BE2C (cell line): ENCODE data around the gene UAP1.
"Not testable (repeated sequence)": the region's sequence is repeated elsewhere in the genome, so short reads cannot be mapped to it uniquely, and the experiment has no call there.

Source experiments
- DNase-seq: peaks from one replicate; pipeline ENCODE4 v3.0.0-alpha.2; 2020
- H3K27me3 ChIP-seq: fragments of 250-450 bp; sonication (Bioruptor Pico); 2 replicates; pipeline ENCODE4 v1.5.1; 2020; ENCODE audit warnings: mild to moderate bottlenecking
- H3K36me3 ChIP-seq: fragments of 250-450 bp; sonication (Bioruptor Pico); 2 replicates; pipeline ENCODE4 v1.5.1; 2020; ENCODE audit warnings: mild to moderate bottlenecking
- H3K4me1 ChIP-seq: fragments of 250-450 bp; sonication (Bioruptor Pico); 2 replicates; pipeline ENCODE4 v1.5.1; 2020
- H3K4me3 ChIP-seq: 2 replicates; pipeline ENCODE4 v1.5.1; 2011; ENCODE audit warnings: low read depth, low read length
- H3K9me3 ChIP-seq: fragments of 250-450 bp; sonication (Bioruptor Pico); 2 replicates; pipeline ENCODE4 v1.5.1; 2020
- CTCF ChIP-seq: IDR thresholded peaks from 2 replicates; pipeline ENCODE4 v1.5.1; 2012; ENCODE audit warnings: mild to moderate bottlenecking, low read depth, low read length

Gene UAP1

GRCh38 chr1:162580308-162580707 lies 18.8 kb downstream of the UAP1 start:
- no peak overlapping the region for H3K4me3 ChIP-seq
- no peaks in the 10 kb centered on the region for H3K9me3 ChIP-seq
- H3K36me3 ChIP-seq: peaks cover 7% of the 10 kb centered on the region; the same call in 1 of the 2 replicates
- no peaks in the 10 kb centered on the region for H3K27me3 ChIP-seq
- H3K4me1 ChIP-seq: no peaks in the 10 kb centered on the region
- DNase-seq: no peak
- TF ChIP-seq CTCF: no peak

DNA sequence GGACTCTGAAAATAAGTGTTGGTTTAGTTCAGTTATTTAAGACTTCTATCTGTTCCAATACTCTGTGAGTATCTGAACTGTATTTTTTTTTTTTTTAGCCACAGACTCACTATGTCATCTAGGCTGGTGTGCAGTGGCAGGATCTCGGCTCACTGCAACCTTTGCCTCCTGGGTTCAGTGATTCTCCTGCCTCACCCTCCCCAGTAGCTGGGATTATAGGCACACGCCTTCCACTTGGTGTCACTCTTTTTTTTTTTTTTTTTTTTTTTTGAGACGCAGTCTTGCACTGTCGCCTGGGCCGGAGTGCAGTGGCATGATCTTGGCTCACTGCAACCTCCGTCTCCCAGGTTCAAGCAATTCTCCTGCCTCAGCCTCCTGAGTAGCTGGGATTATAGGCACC lies 21.4 kb downstream of the UAP1 start:
- H3K27me3 ChIP-seq, H3K4me3 ChIP-seq, DNase-seq, H3K36me3 ChIP-seq, H3K9me3 ChIP-seq, H3K4me1 ChIP-seq: not testable (repeated sequence)

DNA sequence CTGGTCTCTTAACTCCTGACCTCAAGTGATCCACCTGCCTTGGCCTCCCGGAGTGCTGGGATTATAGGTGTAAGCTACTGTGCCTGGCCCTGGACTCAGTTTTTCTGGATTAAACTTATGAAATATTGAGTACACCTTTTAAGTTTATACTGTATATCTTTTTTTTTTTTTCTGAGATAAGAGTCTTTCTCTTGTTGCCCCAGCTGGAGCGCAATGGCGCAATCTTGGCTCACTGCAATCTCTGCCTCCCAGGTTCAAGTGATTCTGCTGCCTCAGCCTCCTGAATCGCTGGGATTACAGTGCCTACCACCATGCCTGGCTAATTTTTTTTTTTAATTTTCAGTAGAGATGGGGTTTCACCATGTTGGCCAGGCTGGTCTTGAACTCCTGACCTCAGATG lies 23.6 kb downstream of the UAP1 start:
- H3K27me3 ChIP-seq, H3K9me3 ChIP-seq, H3K4me3 ChIP-seq, DNase-seq, H3K4me1 ChIP-seq: not testable (repeated sequence)
- peaks cover 15% of the 10 kb centered on the region for H3K36me3 ChIP-seq

DNA sequence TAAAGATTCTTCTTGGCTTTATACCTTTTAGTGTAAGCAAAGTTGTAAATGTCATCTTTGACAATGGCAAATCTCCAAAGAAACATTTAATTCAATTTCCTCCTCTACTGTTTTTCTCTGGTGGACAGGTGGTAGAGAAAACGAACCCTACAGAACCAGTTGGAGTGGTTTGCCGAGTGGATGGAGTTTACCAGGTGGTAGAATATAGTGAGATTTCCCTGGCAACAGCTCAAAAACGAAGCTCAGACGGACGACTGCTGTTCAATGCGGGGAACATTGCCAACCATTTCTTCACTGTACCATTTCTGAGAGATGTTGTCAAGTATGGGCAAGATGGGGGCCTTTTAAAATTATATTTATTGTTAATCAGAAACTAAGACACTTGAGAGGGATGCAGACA lies 25.8 kb downstream of the UAP1 start:
- Histone ChIP-seq H3K4me1 (no peaks in the 10 kb centered on the region), H3K4me3 (no peak overlapping the region), H3K27me3 (no peaks in the 10 kb centered on the region), H3K9me3 (no peaks in the 10 kb centered on the region), H3K36me3 (peaks cover 16% of the 10 kb centered on the region)
- no peak for TF ChIP-seq CTCF
- no peak for DNase-seq

DNA sequence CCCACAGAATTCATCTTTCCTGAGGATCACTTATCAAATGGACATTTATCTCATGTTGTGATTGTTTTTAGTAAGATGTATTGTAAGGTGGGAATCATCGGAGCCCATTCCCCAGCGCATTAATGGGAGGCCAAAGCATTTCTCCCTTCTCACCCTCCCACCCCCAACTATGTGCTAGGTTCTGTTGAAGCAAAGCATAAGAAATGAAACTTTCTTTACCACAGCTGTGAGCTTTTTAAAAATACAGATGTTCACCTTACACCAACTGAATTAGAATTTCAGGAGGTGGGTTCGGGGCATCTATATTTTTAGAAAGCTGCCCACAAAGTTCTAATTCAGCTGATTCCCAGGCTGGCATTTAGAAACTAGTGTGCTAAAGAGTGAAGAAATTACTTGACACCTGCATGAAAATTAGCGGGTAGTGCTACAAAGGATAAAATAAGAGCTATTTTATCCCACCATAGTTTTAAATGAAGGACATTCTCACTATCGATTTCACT lies 26.3 kb downstream of the UAP1 start:
- H3K36me3 ChIP-seq: peaks cover 16% of the 10 kb centered on the region
- no peak overlapping the region for H3K4me3 ChIP-seq

GRCh38 chr1:162590101-162590500 lies 28.6 kb downstream of the UAP1 start:
- DNase-seq: no peak
- Histone ChIP-seq H3K36me3 (peaks cover 16% of the 10 kb centered on the region), H3K4me3 (no peak overlapping the region), H3K4me1 (no peaks in the 10 kb centered on the region), H3K27me3 (no peaks in the 10 kb centered on the region), H3K9me3 (no peaks in the 10 kb centered on the region)
- no peak for TF ChIP-seq CTCF

More for the DNA sequence above, 26.3 kb downstream of the UAP1 start:
- no peak for DNase-seq
- H3K4me1 ChIP-seq: no peaks in the 10 kb centered on the region
- H3K27me3 ChIP-seq: no peaks in the 10 kb centered on the region
- TF ChIP-seq CTCF: no peak
- no peaks in the 10 kb centered on the region for H3K9me3 ChIP-seq

GRCh38 chr1:162590686-162591085 lies 29.2 kb downstream of the UAP1 start:
- no peak for TF ChIP-seq CTCF
- Histone ChIP-seq H3K4me1 (no peaks in the 10 kb centered on the region), H3K36me3 (peaks cover 16% of the 10 kb centered on the region), H3K9me3 (no peaks in the 10 kb centered on the region), H3K27me3 (no peaks in the 10 kb centered on the region), H3K4me3 (no peak overlapping the region)
- no peak for DNase-seq
